NCI-H526 treated with DMSO at 0.1 percent for 48 hours (cell line): Measurements from ENCODE around the gene FTCD.
"Not testable (repeated sequence)": the region's sequence is repeated elsewhere in the genome, so short reads cannot be mapped to it uniquely, and the experiment has no call there.

Source experiments
- DNase-seq: peaks from one replicate; lab custom pipeline; 2025; lab: John Stamatoyannopoulos, UW

FTCD gene

GRCh38 chr21:46171996-46172862 is 16.9 kb upstream of the FTCD start:
- no peak for DNase-seq

GRCh38 chr21:46171585-46171984 is 16.2 kb upstream of the FTCD start:
- DNase-seq: no peak

- not testable (repeated sequence) for DNase-seq
These were observed 15.2 kb upstream of the FTCD start for GRCh38 chr21:46170436-46171193.

- DNase-seq: no peak
These were observed 13.4 kb upstream of the FTCD start for GRCh38 chr21:46168659-46169386.

GRCh38 chr21:46168238-46168637 is 12.9 kb upstream of the FTCD start:
- DNase-seq: no peak

GRCh38 chr21:46165098-46165497 is 9.7 kb upstream of the FTCD start:
- DNase-seq: no peak

- DNase-seq: no peak
These were observed 8.0 kb upstream of the FTCD start for GRCh38 chr21:46163380-46163779.

- DNase-seq: no peak
These were observed 6.5 kb upstream of the FTCD start for GRCh38 chr21:46161633-46162592.

- DNase-seq: no peak
These were observed 5.7 kb upstream of the FTCD start for GRCh38 chr21:46160907-46161632.

GRCh38 chr21:46160657-46160906 is 5.2 kb upstream of the FTCD start:
- DNase-seq: no peak

- no peak for DNase-seq
These were observed 4.7 kb upstream of the FTCD start for GRCh38 chr21:46159841-46160656.

GRCh38 chr21:46159390-46159789 is 4.0 kb upstream of the FTCD start:
- DNase-seq: no peak

- no peak for DNase-seq
These were observed 3.4 kb upstream of the FTCD start for GRCh38 chr21:46158666-46159300.

GRCh38 chr21:46157987-46158451 is 2.6 kb upstream of the FTCD start:
- no peak for DNase-seq

- no peak for DNase-seq
These were observed 2.1 kb upstream of the FTCD start for GRCh38 chr21:46157396-46157986.

GRCh38 chr21:46156678-46157077 is 1.3 kb upstream of the FTCD start:
- DNase-seq: no peak

GRCh38 chr21:46156378-46156645 is 933 bp upstream of the FTCD start:
- DNase-seq: no peak

- DNase-seq: no peak
These were observed 345 bp downstream of the FTCD start for GRCh38 chr21:46154955-46155513.
